ENCODE data around the gene HTR2A.
"Not testable (repeated sequence)": the region's sequence is repeated elsewhere in the genome, so short reads cannot be mapped to it uniquely, and the experiment has no call there.

The HTR2A gene

GRCh38 chr13:46866150-46866549, 30.7 kb downstream of the HTR2A start:
- no peak for DNase-seq

- DNase-seq: no peak
Observed at GRCh38 chr13:46864941-46865340, 31.9 kb downstream of the HTR2A start.

- no peak for DNase-seq
Observed at GRCh38 chr13:46861959-46862358, 34.9 kb downstream of the HTR2A start.

- no peak for DNase-seq
Observed at GRCh38 chr13:46860722-46861121, 36.1 kb downstream of the HTR2A start.

GRCh38 chr13:46858776-46859175, 38.1 kb downstream of the HTR2A start:
- no peak for DNase-seq

GRCh38 chr13:46858163-46858562, 38.7 kb downstream of the HTR2A start:
- DNase-seq: no peak

DNA sequence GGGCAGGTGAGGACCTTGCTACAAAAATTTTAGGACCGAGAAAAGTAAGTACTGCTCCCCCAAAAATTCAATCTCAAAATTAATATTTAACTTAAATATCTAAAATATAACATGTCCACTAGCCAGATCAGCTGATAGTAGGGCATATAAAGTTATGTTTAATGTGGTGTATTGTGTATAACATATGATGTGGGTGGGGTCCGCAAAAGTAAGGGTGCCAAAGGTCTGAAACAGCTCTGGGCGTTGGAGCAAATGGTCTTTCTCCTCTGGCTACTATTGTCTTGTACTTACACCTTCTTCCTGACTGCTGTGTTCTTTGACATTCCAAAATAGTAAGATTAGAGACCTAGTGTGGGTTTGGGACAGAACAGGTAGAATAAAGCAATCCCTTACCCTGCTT, 41.2 kb downstream of the HTR2A start:
- DNase-seq: no peak

- no peak for DNase-seq
Observed at GRCh38 chr13:46855166-46855565, 41.7 kb downstream of the HTR2A start.

DNA sequence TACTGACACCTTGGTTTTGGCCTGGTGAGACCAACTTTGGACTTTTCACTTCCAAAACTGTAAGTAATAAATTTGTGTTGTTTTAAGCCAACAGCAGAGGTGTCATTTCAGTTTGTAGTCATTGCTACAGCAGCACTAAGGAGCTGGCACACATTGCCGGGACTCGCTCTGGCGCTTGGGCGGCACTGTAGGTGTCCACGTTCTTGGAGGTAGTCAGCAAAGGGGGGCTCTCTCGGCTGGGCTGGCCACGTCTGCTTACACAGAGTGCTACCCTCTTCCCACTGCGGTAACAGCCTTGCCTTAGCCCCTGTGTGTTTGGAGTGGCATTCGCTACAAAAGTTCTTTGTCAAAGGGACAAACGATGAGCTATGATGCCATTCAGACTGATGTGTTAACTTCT, 44.7 kb downstream of the HTR2A start:
- no peak for DNase-seq

DNA sequence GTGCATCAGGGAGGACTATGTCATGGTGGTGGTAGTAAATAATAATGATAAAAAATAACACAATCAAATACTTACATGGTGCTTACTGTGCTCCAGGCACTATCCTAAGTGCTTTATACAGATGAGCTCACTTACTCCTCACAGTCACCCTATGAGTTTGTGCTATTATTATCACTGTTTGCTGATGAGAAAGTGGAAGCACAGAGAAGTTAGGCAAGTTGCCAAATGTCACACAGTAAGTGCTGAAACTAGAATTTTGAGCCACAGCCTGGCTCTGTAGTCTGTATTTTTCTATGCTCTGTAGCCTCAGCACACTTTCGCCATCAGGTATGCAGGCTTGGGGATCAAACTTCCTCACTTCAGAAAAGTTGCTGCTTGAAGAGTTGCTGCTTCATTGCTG, 46.6 kb downstream of the HTR2A start:
- DNase-seq: no peak

- DNase-seq: no peak
Observed at GRCh38 chr13:46846726-46847125, 50.1 kb downstream of the HTR2A start.

DNA sequence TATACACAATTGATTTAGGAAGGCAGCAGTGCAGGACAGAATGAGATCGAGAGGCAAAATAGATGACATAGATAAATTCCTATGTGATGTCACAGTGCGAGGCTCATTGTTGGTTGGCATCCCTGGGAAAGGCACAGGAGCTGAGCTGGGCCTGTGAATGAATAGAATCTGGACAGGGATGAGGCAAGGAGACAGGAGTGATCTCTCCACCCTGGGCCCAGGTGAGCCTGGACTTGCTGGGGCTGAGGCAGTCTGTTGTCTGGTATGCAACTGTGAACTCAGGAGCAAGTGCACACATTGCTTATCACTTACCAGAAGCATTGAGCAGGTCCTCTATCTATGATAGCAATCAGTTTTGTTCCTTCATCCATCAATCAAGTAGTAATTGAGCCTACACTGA, 51.7 kb downstream of the HTR2A start:
- no peak for DNase-seq

DNA sequence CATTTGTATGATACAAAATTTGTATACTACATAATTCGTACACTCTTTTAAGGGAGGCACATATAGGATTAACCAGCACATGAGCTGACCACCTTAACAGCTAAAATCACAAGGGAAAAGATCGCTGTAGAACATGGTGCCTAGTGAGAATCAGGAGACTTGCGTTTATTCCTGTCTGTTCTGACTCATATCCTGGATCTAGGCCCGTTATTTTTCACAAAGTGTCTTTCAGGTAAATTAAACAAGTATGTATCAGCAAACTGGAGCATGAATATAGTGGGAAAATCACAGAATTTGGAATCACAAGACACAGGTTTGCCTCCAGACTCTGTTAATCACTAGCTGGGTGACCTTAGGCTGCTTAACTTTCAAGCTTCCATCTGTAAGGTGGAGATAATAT, 52.4 kb downstream of the HTR2A start:
- DNase-seq: no peak

DNA sequence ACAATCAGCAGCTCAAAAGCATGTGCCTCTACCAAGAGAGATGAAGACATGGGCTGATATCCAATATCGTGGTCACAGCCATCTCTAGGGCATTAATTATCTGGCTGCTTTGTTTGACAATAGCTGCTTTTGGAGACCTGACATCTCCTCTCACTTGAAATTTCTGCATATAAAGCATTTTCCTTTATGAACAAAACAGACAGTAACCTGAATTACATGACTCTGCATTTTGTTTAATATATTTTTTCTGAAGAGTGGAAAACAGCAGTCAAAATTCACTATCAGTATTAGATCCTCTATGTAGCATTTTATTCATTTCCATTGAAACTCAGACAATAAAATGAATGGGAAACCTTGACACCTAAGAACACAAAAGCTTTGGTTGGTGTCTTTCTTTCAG, 57.5 kb downstream of the HTR2A start:
- no peak for DNase-seq

GRCh38 chr13:46834657-46835056, 62.2 kb downstream of the HTR2A start:
- DNase-seq: no peak

- DNase-seq: no peak
Observed at GRCh38 chr13:46831588-46832194, 65.2 kb downstream of the HTR2A start.

DNA sequence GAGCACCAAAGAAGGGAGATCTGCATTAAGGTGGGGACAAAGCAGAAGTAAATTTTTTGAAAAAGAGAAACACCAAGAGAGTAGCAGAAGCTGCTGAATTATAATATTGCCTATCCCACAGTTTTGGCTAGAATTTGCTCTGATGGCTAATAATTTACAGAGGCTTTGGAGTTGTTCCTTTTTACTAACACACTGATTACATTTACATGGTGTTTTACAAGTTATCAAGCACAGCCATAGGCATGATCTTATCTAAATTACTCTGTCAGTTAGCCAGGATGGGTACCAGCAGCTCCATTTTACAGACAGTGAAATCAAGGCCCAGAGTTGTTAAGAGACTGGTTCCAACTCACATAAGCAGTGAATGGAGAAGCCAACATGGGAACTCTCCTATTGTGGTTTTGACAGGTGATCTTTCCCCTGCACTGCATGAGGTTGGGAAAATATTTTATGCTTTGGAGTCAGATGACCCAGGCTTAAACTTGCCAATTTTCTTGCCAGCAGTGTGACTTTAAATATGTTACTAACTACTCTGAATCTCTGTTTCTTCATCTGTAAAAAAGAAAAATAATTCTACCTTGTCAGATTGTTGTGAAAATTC, 66.3 kb downstream of the HTR2A start:
- no peak for DNase-seq

- no peak for DNase-seq
Observed at GRCh38 chr13:46822551-46822950, 74.3 kb downstream of the HTR2A start.

- DNase-seq: no peak
Observed at GRCh38 chr13:46817838-46818476, 78.9 kb downstream of the HTR2A start.

- no peak for DNase-seq
Observed at GRCh38 chr13:46817095-46817494, 79.8 kb downstream of the HTR2A start.

DNA sequence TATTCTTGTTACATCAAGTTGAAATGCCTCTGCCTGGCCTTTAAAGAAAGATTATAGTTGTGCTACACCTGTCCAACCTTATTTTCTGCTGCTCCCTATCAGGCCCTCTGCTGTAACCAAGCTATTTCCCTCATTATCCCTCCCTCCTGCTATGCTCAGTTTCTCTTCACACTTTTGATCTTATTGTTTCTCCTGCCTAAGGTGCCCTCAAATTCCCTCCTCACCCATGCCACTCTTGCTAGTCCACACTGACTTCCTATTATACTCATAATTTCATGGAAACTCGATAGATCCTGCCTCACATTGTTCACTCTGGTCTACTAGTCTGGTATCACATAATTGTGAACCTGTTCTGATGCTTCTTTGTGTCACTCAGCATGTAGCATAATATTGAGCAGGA, 80.5 kb downstream of the HTR2A start:
- no peak for DNase-seq

DNA sequence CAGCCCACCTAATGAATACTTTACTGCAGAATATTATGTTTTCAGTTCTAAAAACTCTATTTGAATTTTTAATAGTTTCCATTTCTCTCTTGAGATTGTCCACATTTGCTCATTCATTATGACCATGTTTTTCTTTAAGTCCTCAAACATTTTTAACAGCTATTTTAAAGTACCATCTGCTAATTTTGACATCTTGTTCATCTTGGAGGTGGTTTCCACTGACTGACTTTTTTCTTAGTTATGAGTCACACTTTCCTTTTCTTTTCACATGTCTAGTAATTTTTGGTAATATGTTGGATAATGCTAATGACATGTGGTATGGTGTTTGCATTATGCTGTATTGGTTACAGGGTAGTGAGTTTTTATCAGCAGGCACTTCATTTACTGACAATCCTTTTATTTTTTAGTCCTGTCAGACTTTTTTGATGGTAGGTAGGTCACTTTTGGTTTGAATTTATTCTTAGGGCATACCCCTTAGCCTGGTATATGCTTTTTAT, 84.5 kb downstream of the HTR2A start:
- no peak for DNase-seq

DNA sequence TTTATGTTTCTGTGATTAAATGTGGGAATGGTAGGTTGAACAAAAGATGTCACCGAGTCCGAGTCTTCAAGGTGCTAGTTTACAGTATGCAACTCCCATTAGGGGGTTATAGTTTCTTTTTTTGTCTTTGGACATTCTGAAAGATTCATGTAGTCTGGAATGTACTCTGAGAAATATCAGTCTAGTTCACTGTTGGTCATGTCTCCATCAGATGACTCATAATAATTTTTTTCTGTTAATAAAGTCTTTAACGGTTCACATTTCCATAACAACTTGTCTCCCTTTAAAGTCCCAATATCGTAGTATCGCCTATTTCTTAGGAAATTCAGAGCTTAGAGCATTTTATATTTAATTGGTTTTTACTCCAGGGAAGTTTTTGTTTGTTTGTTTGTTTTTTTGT, 86.4 kb downstream of the HTR2A start:
- DNase-seq: no peak

DNA sequence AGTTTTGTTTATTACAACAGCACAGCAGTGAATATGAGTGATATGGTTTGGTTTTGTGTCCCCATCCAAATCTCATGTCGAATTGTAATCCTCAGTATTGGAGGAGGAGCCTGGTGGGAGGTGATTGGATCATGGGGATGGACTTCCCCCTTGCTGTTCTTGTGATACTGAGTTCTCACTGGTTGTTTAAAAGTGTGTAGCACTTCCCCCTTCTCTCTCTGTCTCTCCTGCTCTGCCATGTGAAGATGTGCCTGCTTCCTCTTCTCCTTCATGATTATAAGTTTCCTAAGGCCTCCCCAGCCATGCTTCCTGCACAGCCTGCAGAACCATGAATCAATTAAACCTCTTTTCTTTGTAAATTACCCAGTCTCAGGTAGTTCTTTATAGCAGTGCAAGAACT, 91.9 kb downstream of the HTR2A start:
- not testable (repeated sequence) for DNase-seq

DNA sequence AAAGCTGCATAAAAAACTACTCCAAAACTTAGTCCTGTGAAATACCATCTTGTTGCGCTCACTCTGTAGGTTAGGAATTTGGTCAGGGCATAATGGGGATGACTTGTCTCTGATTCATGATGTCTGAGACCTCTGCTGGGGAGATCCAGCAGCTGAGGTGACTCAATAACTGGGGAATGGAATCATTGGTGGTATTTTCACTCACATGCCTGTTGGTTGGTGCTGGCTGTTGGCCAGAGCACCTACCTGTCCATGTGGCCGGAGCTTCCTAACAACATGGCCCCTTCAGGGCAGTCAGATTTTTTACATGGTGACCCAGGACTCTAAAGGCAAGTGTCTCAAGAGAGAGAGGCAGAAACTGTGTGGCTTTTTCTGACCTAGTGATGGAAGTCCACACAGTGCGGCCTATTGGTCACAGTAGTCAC, 92.5 kb downstream of the HTR2A start:
- no peak for DNase-seq
